Myometrial cell (primary cell): ENCODE measurements around the gene AGR3. TPM values are rescaled to one million over a fixed set of nuclear protein-coding genes. Genes with fewer than 3 reads are reported as not detected.

Source experiments
- total RNA-seq: library from RNA; depleted of rRNA; stranded (reverse); fragments of >200 nt; gene quantifications from 2 replicates; pipeline ENCODE4 v1.2.3, GENCODE V29; 2015

The AGR3 gene
- total RNA-seq, result not detected in 2 replicates

GRCh38 chr7:16881844-16882243 is at the start of gene AGR3:
Gene AGR3, minus strand, starts transcription at chr7:16881983. Its CDS starts 3,365 bp downstream, at chr7:16878618.

Other genes with a start within 250 kb of the AGR3 start
- 21.3 and 27.6 TPM in 2 replicates for gene ANKMY2, start 236.2 kb downstream of the AGR3 start, total RNA-seq
- gene BZW2, start 235.8 kb downstream of the AGR3 start, total RNA-seq, result 98.4 and 102 TPM in 2 replicates
- 19.0 and 19.9 TPM in 2 replicates for gene TSPAN13, start 128.2 kb downstream of the AGR3 start, total RNA-seq
- gene AGR2, start 77.0 kb downstream of the AGR3 start, total RNA-seq, result not detected in 2 replicates